22Rv1 (cell line): ENCODE data around the gene SETBP1.

Experiments
- H3K27ac ChIP-seq: fragments of 450-650 bp; 2 replicates; pipeline ENCODE4 v1.5.1; 2017
- ZFX ChIP-seq: fragments of 450-650 bp; IDR thresholded peaks from 2 replicates; pipeline ENCODE4 v1.6.1; 2017; ENCODE audit warnings: antibody characterized with exemption, borderline replicate concordance
- TF ChIP-seq, protein P1 (sequence below): fragments of 450-650 bp; IDR thresholded peaks from 2 replicates; pipeline ENCODE4 v1.5.1; 2017; ENCODE audit warnings: mild to moderate bottlenecking

SETBP1 gene

DNA sequence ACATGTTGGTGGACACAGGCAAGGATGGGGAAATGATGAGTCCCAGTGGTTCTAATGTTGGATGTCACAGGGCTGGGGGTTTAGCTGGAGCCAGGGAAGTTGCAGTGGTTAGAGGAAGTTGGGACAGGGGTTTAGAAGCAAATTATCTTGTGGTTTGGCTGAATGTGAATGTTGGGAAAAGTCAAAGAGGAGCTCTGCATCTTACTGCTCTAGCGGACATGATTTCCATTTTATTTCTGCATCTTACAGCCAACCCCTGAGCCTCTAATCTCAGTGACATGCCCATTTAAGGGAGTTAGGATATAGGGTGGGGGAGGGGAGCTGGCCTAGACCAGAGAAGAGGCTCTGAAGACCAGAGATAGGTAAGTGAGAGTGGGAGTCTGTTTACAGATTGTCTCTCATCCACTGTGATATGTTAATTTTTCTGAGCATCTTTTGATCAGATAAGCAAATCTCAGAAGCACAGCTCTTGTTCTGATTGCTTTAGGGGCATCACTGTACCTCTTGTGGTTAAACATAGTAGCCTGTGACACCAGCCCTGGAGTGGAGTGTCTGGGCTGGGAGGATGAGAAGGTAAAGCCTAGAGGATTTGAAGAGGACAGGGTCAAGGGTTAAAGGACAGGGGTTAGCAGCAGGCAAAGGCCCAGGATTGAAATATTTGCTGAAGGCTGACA, 43.6 kb downstream of the SETBP1 start:
- no peak overlapping the region for H3K27ac ChIP-seq
- TF ChIP-seq, protein P1, sequence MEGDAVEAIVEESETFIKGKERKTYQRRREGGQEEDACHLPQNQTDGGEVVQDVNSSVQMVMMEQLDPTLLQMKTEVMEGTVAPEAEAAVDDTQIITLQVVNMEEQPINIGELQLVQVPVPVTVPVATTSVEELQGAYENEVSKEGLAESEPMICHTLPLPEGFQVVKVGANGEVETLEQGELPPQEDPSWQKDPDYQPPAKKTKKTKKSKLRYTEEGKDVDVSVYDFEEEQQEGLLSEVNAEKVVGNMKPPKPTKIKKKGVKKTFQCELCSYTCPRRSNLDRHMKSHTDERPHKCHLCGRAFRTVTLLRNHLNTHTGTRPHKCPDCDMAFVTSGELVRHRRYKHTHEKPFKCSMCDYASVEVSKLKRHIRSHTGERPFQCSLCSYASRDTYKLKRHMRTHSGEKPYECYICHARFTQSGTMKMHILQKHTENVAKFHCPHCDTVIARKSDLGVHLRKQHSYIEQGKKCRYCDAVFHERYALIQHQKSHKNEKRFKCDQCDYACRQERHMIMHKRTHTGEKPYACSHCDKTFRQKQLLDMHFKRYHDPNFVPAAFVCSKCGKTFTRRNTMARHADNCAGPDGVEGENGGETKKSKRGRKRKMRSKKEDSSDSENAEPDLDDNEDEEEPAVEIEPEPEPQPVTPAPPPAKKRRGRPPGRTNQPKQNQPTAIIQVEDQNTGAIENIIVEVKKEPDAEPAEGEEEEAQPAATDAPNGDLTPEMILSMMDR, result no peak

DNA sequence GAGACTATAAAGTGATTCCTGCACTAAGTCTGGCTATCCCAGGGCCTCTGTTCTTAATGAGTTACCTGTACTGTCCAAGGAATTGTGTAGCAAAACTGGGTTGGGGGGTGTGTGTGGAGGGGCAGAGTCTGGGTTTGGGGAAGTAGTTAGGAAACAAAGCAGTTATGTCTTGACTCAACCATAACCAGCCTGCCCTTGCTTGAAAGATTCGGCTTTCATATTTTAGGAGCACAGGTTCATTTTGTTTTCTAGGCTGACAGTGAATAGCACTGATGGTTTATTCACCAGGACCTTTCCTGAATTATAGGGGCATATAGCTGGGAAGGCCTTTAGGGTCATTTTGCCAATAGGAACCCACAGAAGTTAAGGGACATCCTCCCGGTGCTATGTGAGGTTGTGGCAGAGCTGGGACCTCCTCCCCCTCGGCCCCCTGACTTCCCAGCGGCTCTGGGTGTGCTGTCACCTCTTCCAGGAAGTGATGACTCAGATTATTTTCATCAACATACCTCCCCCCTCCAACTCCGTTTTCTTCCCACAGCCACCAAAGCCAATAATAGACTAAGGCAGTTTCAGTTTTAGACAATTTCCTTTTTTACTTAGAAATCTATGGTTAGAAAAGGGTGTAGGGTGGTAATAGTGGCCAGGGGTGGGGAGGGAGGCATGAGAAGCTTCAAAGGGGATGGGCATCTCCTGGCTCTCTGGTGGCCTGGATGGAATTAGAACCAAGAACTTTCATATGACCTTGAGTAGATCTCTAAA, 44.8 kb downstream of the SETBP1 start:
- H3K27ac ChIP-seq, result no peak overlapping the region

DNA sequence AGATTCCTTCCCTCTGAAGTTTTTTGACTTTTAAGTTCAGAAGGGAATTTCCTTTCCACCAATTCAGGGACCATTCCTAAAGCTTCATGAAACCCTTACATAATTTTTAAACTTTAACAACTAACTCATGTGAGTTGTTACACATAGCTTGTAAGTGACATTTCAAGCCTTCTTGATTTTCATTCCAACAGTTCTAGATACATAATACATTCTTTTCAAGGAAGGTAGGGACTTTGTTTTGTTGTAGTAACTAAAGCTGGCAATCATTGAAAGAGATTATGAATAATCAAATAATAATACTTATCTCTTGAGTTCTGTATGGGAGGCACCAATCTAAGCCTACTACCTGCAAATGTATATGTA, 45.4 kb downstream of the SETBP1 start:
- TF ChIP-seq, protein P1, result no peak
- TF ChIP-seq ZFX, result no peak
- H3K27ac ChIP-seq, result no peak overlapping the region

More for the DNA sequence above, 44.8 kb downstream of the SETBP1 start:
- no peak for TF ChIP-seq ZFX
- TF ChIP-seq, protein P1, result no peak

DNA sequence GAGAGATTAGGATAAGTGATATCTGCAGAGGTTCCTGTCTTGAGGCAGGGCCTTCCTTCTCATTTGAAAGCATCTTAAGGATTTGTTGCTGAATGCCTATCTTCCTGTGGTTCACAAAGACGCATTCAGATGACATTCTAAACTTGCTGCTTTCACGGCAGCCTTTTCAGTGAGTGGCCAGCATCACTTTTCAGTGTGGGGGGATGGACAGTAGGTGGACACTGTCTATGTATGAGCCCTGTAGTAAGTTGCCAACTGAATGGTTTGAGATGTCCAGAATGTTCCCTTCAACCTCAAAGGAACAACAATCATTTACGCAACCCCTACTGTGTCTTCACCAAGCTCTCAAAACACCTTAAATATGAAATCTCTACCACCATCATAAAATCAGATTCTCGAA, 46.6 kb downstream of the SETBP1 start:
- no peak overlapping the region for H3K27ac ChIP-seq
- no peak for TF ChIP-seq ZFX
- TF ChIP-seq, protein P1, result no peak

DNA sequence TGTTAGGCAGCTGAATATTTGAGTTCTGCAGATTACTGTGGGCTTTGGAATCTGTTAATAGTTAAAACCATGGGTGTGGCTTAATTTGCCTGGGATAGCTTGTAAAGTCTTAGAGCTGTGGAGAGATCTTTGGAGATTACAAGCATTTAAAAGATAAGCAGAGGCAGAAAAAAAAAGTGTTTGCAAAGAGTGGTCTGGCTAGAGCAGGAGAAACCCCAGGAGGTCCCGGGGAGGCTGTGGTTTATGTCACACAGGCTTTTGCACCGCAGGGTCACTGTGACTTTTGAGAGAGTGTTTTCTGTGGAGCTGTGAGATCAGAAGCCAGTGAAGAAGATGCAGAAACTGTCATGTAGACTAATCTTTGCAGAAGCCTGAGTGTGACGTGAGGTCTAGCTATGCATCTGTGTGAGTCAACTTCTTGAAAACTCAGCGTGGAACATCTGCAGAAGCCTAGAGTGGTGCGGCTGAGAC, 49.0 kb downstream of the SETBP1 start:
- H3K27ac ChIP-seq, result peak overlapping the region; percentile 27; the same call in 1 of the 2 replicates
- TF ChIP-seq, protein P1, result no peak
- no peak for TF ChIP-seq ZFX

DNA sequence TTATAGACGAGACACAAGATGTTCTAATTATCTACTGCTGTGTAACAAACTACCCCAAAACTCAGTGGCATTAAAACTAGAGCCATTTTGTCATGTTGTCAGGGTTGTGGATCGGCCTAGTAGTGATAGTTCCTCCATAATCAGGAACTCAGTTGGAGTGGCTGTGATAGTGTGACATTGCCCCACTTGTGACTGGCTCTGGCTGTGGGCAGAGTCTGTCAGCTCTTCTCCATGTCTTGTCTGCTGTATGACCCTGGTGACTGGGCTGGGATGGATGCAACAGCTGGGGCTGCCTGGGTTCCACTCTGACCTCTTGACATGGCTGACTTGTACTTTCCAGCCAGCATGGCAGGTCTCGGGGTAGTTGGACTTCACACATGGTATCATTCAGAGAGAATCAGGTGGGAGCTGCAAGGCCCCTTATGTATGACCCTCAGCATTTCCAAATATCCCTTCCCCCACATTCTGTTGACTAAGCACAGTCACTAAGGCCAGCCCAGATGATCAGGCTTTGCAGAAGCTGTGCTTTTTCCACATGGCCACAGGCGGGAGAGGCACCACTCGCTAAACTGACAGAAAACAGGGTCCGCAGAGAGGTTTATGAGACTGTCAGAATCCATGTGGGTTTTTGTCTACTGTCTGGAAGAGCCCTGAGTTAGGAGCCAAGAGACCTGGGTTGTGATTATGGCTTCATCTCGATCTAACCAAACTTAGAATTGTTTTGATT, 50.3 kb downstream of the SETBP1 start:
- peak overlapping the region; percentile 35; the same call in 1 of the 2 replicates for H3K27ac ChIP-seq
- TF ChIP-seq, protein P1, result no peak
- no peak for TF ChIP-seq ZFX
